ENCODE data around the gene DLGAP4. TPM values are rescaled to one million over a fixed set of nuclear protein-coding genes. Genes with fewer than 3 reads are reported as not detected.

Gene DLGAP4
- total RNA-seq = 14.6 and 26.7 TPM in 2 replicates

GRCh38 chr20:36305602-36306551 lies at the start of gene DLGAP4:
Gene DLGAP4, plus strand, starts transcription at chr20:36306339. Its CDS starts 125,379 bp downstream, at chr20:36431718.

GRCh38 chr20:36541227-36541767 lies 235.2 kb downstream of the DLGAP4 start, which contains the start of gene MYL9:
Gene MYL9, plus strand, starts transcription at chr20:36541519. Its CDS starts 3,366 bp downstream, at chr20:36544885.

GRCh38 chr20:36573103-36573797 lies 267.1 kb downstream of the DLGAP4 start, which contains the start of gene TGIF2:
Gene TGIF2, plus strand, starts transcription at chr20:36573597. Its CDS starts 5,178 bp downstream, at chr20:36578775.

Other genes starting within 250 kb of the DLGAP4 start
- 19.9 and 25.1 TPM in 2 replicates for gene EPB41L1, start 151.6 kb upstream of the DLGAP4 start, total RNA-seq
- 28.4 and 43.9 TPM in 2 replicates for gene AAR2, start 69.9 kb upstream of the DLGAP4 start, total RNA-seq
- 97.7 and 116 TPM in 2 replicates for gene MYL9, start 235.2 kb downstream of the DLGAP4 start, total RNA-seq